GM18867 (cell line): Measurements from ENCODE around the gene APPL1.
A peak's percentile ranks its signal among the peaks of the same experiment; 100 is the strongest.

Experiments
- ATAC-seq: cut with Tn5 transposase; IDR thresholded peaks from one replicate; pipeline ENCODE4 v1.9.1; 2021; ENCODE audit warnings: mild to moderate bottlenecking, moderate library complexity; ENCODE audit not compliant: unreplicated experiment

The APPL1 gene

DNA sequence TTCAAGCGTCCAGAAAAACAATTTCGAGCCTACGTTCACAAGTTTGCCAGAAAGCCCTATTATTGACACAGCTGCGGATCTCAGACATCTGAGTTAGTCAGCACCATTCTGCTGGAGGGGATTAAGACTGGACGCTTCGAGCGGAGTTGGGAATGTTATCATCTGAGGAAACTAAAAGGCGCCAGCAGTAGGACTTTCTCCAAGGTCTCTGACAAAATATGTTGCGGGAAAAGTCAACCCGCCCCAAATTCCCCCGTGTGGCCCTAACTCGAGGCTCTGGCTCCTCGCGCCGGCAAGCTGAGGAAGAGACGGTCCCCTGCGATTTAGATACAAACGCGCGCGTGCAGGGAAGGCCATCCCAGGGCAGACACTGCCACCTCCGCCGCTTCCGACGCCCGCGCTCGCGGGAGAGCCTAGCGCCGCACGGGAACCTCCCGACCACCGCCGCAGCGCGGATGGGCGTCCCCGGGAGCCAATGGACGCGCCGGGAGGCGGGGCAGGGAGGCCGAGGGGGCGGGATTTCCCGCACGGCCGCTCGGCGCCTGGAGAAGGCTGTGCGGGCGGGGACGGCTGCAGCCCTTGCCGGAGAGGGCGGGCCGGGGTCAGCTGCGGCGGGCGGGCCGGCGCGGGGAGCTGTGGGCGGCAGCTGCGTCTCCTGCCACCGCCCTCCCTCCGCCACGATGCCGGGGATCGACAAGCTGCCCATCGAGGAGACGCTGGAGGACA lies at the start of gene APPL1:
TSS of gene APPL1 (plus strand) at position 526 of the 726 bp plus-strand sequence. CDS start at position 681, 155 bp downstream.
- peak; percentile 94 for ATAC-seq

- ATAC-seq: no peak
Measured at GRCh38 chr3:57179580-57180410, 47.7 kb upstream of the APPL1 start.

DNA sequence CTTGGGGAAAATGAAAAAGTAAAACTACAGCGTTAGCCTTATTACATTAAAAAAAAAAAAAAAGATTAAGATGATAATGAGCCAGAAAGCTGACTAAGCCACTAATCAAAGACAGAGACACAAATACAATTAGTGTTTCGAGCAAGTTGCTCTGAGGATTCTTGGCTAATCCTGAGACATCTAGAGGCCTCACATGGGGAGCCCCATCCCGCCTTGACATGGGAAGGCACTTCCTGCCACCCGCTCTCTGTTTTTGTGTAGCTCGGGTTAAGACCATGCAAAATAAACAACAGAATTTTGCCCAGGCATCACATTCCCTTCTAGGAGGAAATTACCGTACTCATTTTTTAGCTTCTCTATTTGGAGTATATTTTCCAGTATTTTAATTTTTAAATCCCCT lies 43.0 kb upstream of the APPL1 start:
- ATAC-seq: no peak

DNA sequence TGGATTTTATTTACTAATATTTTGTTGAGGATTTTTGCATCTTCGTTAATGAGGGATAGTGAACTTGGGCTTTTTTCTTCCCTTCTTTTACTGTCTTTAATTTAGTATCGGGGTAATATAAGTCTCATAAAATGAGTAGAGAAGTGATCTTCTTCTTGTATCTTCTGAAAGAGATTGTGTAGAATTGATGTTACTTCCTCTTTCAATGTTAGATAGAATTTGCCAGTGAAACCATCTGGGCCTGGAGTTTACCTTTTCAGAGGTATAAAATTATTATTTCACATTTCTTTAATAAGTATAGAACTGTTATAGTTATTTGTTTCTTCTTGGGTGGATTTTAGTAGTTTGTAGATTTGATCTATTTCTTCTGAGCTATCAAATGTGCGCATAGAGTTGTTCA lies 35.5 kb upstream of the APPL1 start:
- ATAC-seq: no peak

- no peak for ATAC-seq
Measured at GRCh38 chr3:57194641-57195040, 32.9 kb upstream of the APPL1 start.

DNA sequence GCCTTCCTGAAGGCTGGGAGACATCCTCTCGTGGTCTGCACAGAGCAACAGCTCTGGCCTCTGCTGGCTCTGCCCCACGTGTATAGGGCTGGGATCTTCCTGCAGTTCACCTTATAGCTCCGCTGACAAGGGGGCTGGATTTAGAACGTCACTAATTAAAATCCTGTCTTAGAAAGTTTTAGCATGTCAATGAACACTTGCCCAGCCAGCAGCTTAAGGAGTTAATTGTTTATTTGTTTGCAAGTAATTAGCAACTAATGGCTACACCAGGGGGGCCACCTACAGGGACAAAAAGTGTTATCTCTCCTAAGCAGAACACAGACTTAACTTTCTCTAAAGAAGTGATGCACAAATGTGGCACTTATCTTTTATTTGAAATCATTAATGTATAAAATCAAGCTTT lies 27.6 kb upstream of the APPL1 start, which contains the start of gene HESX1:
TSS of gene HESX1 (minus strand) at position 84 of the 403 bp plus-strand sequence. CDS start at position 24, 60 bp downstream.
- no peak for ATAC-seq

DNA sequence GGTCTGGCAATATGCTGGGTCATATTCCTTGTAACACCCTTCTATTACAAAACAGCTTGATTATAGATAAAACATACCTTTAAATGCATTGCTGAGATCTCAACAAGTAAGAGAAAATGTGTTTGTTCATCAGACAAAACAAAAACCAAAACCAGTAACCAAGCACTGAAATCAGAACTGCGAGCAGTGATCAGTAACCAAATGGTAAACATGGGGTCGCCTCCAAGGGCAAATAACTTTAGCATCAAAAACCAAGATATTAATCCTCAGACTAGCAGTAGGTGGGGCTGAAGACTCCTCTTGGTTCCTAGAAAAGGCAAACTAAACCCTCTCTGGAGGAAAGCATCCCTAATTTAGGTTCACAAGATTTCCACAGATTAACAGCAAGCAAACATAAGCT lies 21.1 kb upstream of the APPL1 start:
- ATAC-seq: no peak

- ATAC-seq: no peak
Measured at GRCh38 chr3:57221883-57222282, 5.6 kb upstream of the APPL1 start.

GRCh38 chr3:57224856-57225255 lies 2.7 kb upstream of the APPL1 start:
- no peak for ATAC-seq

DNA sequence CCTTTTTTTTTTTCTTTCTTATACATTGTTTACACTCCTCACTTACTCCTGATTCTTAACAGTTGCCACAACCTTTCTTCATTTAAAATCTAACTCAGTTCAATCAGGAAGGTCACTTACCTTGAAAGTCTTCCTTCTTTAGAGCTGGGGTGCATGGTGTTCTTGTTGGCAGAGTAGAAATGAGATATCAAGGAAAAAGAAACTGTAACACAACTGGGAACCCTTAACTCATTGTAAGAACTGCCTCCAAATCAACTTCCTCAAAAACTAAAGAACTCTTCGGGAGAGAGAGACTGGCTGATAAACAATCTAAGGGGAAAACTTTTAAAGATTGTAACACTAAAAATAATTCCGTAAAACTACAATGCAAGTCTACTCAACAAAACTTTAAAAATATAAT lies 1.4 kb upstream of the APPL1 start:
- no peak for ATAC-seq

- peak; percentile 48 for ATAC-seq
Measured at GRCh38 chr3:57227930-57228751, 612 bp downstream of the APPL1 start.

DNA sequence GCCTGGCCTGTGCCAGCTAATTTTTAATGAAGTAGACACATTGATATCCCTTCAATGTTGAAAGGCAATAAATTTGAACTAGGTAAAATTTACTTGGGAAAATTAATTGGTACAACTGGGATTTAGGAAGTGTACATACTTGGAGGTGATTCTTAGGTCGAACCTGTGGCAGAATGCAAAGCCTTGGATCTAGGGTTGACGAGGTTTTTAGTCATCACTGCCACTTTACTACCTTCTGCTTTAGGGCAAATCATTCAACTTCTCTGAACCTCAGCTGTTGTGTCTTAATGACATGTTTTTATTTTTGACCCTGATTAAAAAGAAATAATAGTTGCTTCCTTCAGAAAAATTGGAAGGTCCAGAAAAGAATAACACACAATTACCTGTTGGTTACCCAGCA lies 2.5 kb downstream of the APPL1 start:
- no peak for ATAC-seq

DNA sequence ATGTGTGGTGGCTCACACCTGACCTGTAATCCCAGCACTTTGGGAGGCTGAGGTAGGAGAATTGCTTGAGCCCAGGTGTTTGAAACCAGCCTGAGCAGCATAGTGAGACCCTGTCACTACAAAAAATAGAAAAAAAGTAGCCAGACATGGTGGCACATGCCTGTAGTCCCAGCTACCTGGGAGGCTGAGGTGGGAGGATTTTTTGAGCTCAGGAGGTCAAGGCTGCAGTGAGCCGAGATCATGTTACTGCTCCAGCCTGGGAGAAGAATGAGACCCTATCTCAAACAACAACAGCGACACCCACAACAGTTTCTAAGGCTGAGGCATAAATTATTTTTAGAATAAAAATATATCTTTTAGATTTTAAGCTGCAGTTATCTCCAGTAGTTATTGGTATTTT lies 6.3 kb downstream of the APPL1 start:
- no peak for ATAC-seq

DNA sequence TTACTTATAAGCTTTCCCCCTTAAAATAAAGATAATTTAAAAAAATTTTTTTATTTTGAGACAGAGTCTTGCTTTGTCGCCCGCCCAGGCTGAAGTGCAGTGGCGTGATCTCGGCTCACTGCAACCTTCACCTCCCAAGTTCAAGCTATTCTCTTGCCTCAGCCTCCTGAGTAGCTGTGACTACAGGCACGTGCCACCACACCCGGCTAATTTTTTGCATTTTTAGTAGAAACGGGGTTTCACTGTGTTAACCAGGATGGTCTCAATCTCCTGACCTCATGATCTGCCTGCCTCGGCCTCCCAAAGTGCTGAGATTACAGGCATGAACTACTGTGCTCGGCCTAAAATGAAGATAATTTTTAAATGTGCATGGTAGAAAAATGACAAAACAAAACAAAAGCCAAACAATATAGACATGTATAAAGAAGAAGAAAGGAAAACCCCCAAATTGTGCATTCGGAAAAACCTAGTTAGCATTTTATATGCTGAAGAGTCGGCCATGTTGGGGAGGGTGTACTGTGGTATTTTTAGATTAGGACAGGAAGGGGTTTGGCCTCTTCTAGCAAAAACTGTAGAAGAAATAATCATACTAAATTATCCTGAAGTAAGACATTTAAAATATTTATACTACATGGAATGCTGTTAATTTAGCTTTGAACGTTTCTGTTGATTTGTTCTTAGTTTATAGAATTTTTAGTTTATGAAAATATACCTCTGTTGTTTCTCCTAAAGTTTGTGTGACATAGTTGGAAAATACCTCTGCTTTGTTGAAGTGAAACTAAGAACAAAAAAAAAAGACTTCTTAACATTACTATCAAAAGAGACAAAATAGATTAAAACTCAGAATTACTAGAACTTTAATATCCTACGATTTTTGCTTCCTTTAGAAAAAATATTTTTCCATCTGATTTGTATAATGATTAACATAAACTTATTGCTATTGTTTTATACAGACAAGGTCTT lies 7.4 kb downstream of the APPL1 start:
- ATAC-seq: no peak

- ATAC-seq: no peak
Measured at GRCh38 chr3:57244946-57245345, 17.4 kb downstream of the APPL1 start.

DNA sequence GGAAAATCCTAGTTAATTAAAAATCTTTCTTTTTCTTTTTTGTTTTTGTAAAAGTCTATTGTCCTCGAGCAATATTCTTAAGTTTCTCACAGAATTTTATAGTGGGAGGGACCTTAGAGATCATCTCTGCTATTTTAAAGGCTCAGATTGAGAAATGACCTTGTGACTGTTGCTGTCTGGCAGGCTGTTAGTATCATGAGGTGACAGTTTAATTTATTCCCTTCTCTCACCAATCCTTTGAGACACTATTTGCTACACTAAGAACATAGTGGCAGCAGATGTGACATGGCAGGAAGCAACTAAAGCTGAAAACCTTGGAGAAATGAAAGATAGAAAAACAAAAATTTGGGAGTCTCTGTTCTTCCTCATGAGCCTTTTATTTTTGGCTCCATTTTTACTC lies 24.9 kb downstream of the APPL1 start:
- ATAC-seq: no peak

DNA sequence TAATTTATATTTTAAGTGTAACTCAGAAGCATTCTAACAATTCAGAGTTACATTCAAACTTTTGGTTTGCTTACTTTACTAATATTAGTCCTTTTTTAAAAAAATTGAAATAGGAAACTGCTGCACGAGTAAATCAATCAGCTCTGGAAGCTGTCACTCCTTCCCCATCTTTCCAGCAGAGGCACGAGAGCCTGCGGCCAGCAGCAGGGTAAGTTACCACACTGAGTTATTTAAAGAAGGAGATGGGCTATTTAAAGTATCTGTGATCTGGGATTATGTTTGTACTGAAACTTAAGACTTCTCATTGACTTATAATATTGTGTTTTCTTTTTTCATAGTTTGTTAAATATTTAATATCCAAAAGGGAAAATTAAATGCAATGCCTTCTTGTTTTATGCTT lies 29.3 kb downstream of the APPL1 start:
- ATAC-seq: no peak

DNA sequence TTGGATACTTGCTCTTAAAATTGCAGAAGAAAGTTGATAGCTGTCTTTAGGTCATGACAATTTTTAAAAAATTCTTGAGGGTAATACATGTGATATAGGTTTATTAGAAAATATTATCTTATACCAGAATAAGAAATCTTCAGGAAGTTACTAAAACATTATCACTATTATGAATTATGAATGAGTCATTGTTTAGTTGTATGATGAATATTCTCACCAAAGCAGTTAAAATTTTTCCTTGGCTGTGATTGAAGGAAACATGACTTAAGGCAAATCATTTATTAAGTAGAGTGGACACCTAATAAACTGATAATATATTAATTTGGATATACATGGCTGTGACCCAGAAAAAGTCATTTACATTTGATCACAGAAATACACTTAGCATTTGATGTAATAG lies 30.1 kb downstream of the APPL1 start:
- no peak for ATAC-seq

- ATAC-seq: no peak
Measured at GRCh38 chr3:57261119-57261518, 33.6 kb downstream of the APPL1 start.

DNA sequence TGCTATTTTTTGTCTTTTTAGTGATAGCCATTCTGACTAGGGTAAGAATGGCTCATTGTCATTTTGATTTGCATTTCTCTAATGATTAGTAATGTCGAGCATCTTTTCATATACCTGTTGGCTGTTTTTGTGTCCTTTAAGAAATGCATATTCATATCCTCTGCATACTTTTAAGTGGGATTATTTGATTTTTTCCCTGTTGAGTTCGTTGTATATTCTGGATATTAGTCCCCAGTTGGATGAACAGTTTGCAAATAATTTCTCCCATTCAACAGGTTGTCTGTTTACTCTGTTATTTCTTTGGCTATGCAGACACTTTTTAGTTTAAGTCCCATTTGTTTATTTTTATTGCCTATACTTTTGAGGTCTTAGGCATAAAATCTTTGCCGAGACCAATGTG lies 34.4 kb downstream of the APPL1 start:
- ATAC-seq: no peak
